Measurements from ENCODE around the gene MDFIC. TPM values are rescaled to one million over a fixed set of nuclear protein-coding genes. Genes with fewer than 3 reads are reported as not detected.

The MDFIC gene
- total RNA-seq, 2 experiments from 2014 or later: 85.8 to 90.7 TPM

GRCh38 chr7:115009736-115010440, 88.0 kb downstream of the MDFIC start:
- DNase-seq: no peak
- ChIA-PET CTCF (interaction anchor here (0.8 to 6.1 kb wide), 5 partner anchors 12 to 145 kb away, joined by 4 to 39 read pairs (median 4); no protein-coding TSS in a partner anchor), POLR2A (interaction anchor here (0.6 to 8.7 kb wide), 17 partner anchors 11 to 1201 kb away, joined by 3 to 309 read pairs (median 5); partner anchors contain the start of gene MDFIC)
- Mint-ChIP-seq H3K27ac (peak overlapping the region; percentile 96), H3K36me3 (ENCODE audit: low read depth) (peaks cover 67% of the 10 kb centered on the region), H3K27me3 (no peaks in the 10 kb centered on the region), H3K9me3 (peaks cover 12% of the 10 kb centered on the region), H3K4me3 (peak overlapping the region; percentile 72), H3K4me1 (peaks cover 84% of the 10 kb centered on the region)

- H3K9me3 Mint-ChIP-seq: peaks cover 12% of the 10 kb centered on the region
- no peak overlapping the region for H3K4me3 Mint-ChIP-seq
- no peaks in the 10 kb centered on the region for H3K27me3 Mint-ChIP-seq
- POLR2A ChIA-PET: interaction anchor here (0.8 to 8.7 kb wide), 3 partner anchors 13 to 86 kb away, joined by 3 to 309 read pairs (median 30); partner anchors contain the start of gene MDFIC
- H3K36me3 Mint-ChIP-seq (ENCODE audit: low read depth): peaks cover 65% of the 10 kb centered on the region
- peak overlapping the region; percentile 96 for H3K27ac Mint-ChIP-seq
- DNase-seq: no peak
- CTCF ChIA-PET: interaction anchor here (1.0 to 6.1 kb wide), 2 partner anchors 86 to 206 kb away, joined by 3 to 39 read pairs; no protein-coding TSS in a partner anchor
- peaks cover 84% of the 10 kb centered on the region for H3K4me1 Mint-ChIP-seq
Observed at GRCh38 chr7:115010441-115010820, 88.5 kb downstream of the MDFIC start.

GRCh38 chr7:115013886-115014285, 92.0 kb downstream of the MDFIC start:
- H3K27ac Mint-ChIP-seq: no peak overlapping the region
- POLR2A ChIA-PET: interaction anchor here (8.7 kb wide), 1 partner anchor 89 kb away, joined by 309 read pairs; the partner anchor contains the start of gene MDFIC
- peaks cover 12% of the 10 kb centered on the region for H3K9me3 Mint-ChIP-seq
- no peak overlapping the region for H3K4me3 Mint-ChIP-seq
- H3K36me3 Mint-ChIP-seq (ENCODE audit: low read depth): peaks cover 50% of the 10 kb centered on the region
- no peak for DNase-seq
- peaks cover 62% of the 10 kb centered on the region for H3K4me1 Mint-ChIP-seq
- H3K27me3 Mint-ChIP-seq: no peaks in the 10 kb centered on the region
- CTCF ChIA-PET: no interaction called here

- Mint-ChIP-seq H3K9me3 (peaks cover 12% of the 10 kb centered on the region), H3K36me3 (ENCODE audit: low read depth) (peaks cover 54% of the 10 kb centered on the region), H3K27me3 (no peaks in the 10 kb centered on the region)
Observed at GRCh38 chr7:115014794-115015193, 92.9 kb downstream of the MDFIC start.

GRCh38 chr7:115015619-115016018, 93.7 kb downstream of the MDFIC start:
- peaks cover 49% of the 10 kb centered on the region for H3K4me1 Mint-ChIP-seq
- no peaks in the 10 kb centered on the region for H3K27me3 Mint-ChIP-seq
- peaks cover 12% of the 10 kb centered on the region for H3K9me3 Mint-ChIP-seq
- CTCF ChIA-PET: no interaction called here
- no peak overlapping the region for H3K27ac Mint-ChIP-seq
- DNase-seq: no peak
- H3K4me3 Mint-ChIP-seq: no peak overlapping the region
- H3K36me3 Mint-ChIP-seq (ENCODE audit: low read depth): peaks cover 60% of the 10 kb centered on the region
- POLR2A ChIA-PET: interaction anchor here (0.6 kb wide), 1 partner anchor 92 kb away, joined by 3 read pairs; no protein-coding TSS in a partner anchor

More at GRCh38 chr7:115014794-115015193, 92.9 kb downstream of the MDFIC start:
- CTCF ChIA-PET: no interaction called here
- Mint-ChIP-seq H3K27ac (no peak overlapping the region), H3K4me1 (peaks cover 53% of the 10 kb centered on the region), H3K4me3 (no peak overlapping the region)
- POLR2A ChIA-PET: interaction anchor here (0.6 to 8.7 kb wide), 2 partner anchors 90 to 91 kb away, joined by 3 to 309 read pairs; partner anchors contain the start of gene MDFIC
- DNase-seq: no peak

GRCh38 chr7:115019882-115020605, 98.2 kb downstream of the MDFIC start:
- no peak for DNase-seq
- Mint-ChIP-seq H3K4me1 (peaks cover 21% of the 10 kb centered on the region), H3K27ac (no peak overlapping the region), H3K27me3 (no peaks in the 10 kb centered on the region), H3K9me3 (peaks cover 3% of the 10 kb centered on the region), H3K4me3 (no peak overlapping the region), H3K36me3 (ENCODE audit: low read depth) (peaks cover 27% of the 10 kb centered on the region)
- CTCF ChIA-PET: no interaction called here
- POLR2A ChIA-PET: interaction anchor here (1.4 to 1.9 kb wide), 2 partner anchors 11 to 17 kb away, joined by 3 to 8 read pairs; no protein-coding TSS in a partner anchor

GRCh38 chr7:115023219-115023618, 101.3 kb downstream of the MDFIC start:
- ChIA-PET CTCF (interaction anchor here (1.3 kb wide), 1 partner anchor 158 kb away, joined by 3 read pairs; no protein-coding TSS in a partner anchor), POLR2A (interaction anchor here (0.9 to 2.0 kb wide), 4 partner anchors 13 to 100 kb away, joined by 3 to 6 read pairs (median 4); no protein-coding TSS in a partner anchor)
- Mint-ChIP-seq H3K9me3 (peaks cover 3% of the 10 kb centered on the region), H3K27ac (no peak overlapping the region), H3K27me3 (no peaks in the 10 kb centered on the region), H3K4me1 (peaks cover 8% of the 10 kb centered on the region), H3K36me3 (ENCODE audit: low read depth) (peaks cover 11% of the 10 kb centered on the region), H3K4me3 (no peak overlapping the region)
- no peak for DNase-seq

GRCh38 chr7:115024276-115024675, 102.4 kb downstream of the MDFIC start:
- H3K4me1 Mint-ChIP-seq: peaks cover 8% of the 10 kb centered on the region
- ChIA-PET CTCF (interaction anchor here (1.3 kb wide), 1 partner anchor 159 kb away, joined by 3 read pairs; no protein-coding TSS in a partner anchor), POLR2A (interaction anchor here (0.9 to 2.0 kb wide), 3 partner anchors 14 to 17 kb away, joined by 3 to 6 read pairs (median 4); no protein-coding TSS in a partner anchor)
- H3K27ac Mint-ChIP-seq: no peak overlapping the region
- no peak for DNase-seq
- H3K36me3 Mint-ChIP-seq (ENCODE audit: low read depth): peaks cover 9% of the 10 kb centered on the region
- H3K9me3 Mint-ChIP-seq: peaks cover 3% of the 10 kb centered on the region
- H3K4me3 Mint-ChIP-seq: no peak overlapping the region
- no peaks in the 10 kb centered on the region for H3K27me3 Mint-ChIP-seq

GRCh38 chr7:115032715-115033703, 111.1 kb downstream of the MDFIC start:
- peaks cover 12% of the 10 kb centered on the region for H3K4me1 Mint-ChIP-seq
- no peak overlapping the region for H3K27ac Mint-ChIP-seq
- H3K9me3 Mint-ChIP-seq: peaks cover 2% of the 10 kb centered on the region
- POLR2A ChIA-PET: no interaction called here
- H3K36me3 Mint-ChIP-seq (ENCODE audit: low read depth): peaks cover 3% of the 10 kb centered on the region
- CTCF ChIA-PET: no interaction called here
- H3K27me3 Mint-ChIP-seq: no peaks in the 10 kb centered on the region
- no peak for DNase-seq
- H3K4me3 Mint-ChIP-seq: no peak overlapping the region

GRCh38 chr7:115033917-115034459, 112.1 kb downstream of the MDFIC start:
- Mint-ChIP-seq H3K36me3 (ENCODE audit: low read depth) (peaks cover 3% of the 10 kb centered on the region), H3K27ac (no peak overlapping the region), H3K9me3 (peaks cover 2% of the 10 kb centered on the region), H3K4me1 (peaks cover 12% of the 10 kb centered on the region), H3K27me3 (no peaks in the 10 kb centered on the region), H3K4me3 (no peak overlapping the region)
- ChIA-PET CTCF (no interaction called here), POLR2A (no interaction called here)
- DNase-seq: no peak

- H3K4me1 Mint-ChIP-seq: peaks cover 12% of the 10 kb centered on the region
- CTCF ChIA-PET: no interaction called here
- H3K27me3 Mint-ChIP-seq: no peaks in the 10 kb centered on the region
- no peak overlapping the region for H3K27ac Mint-ChIP-seq
- H3K4me3 Mint-ChIP-seq: no peak overlapping the region
- POLR2A ChIA-PET: interaction anchor here (0.9 kb wide), 1 partner anchor 26 kb away, joined by 3 read pairs; no protein-coding TSS in a partner anchor
- peaks cover 3% of the 10 kb centered on the region for H3K36me3 Mint-ChIP-seq (ENCODE audit: low read depth)
- DNase-seq: no peak
- H3K9me3 Mint-ChIP-seq: peaks cover 2% of the 10 kb centered on the region
Observed at GRCh38 chr7:115034515-115034914, 112.6 kb downstream of the MDFIC start.

Data from activated CD4-positive, alpha-beta memory T cell treated with anti-CD3 and anti-CD28 coated beads, Interleukin-2, amount 10 ng/mL, durations not matched to agents 7 days and 5 days (primary cell).